Effector memory CD8-positive, alpha-beta T cell (primary cell): ENCODE data around the gene NKTR.
"Not testable (repeated sequence)": the region's sequence is repeated elsewhere in the genome, so short reads cannot be mapped to it uniquely, and the experiment has no call there.

ENCODE experiments used
- ATAC-seq: fragments of 150-1000 bp; cut with Tn5 transposase; replicated peaks from 2 replicates; pipeline ENCODE4 v1.10.0; 2021; ENCODE audit warnings: mild to moderate bottlenecking, moderate library complexity
- DNase-seq, 3 experiments: peaks; one replicate each; pipeline ENCODE4 v3.0.0; 2021
- H3K27ac Mint-ChIP-seq, 2 donors: one replicate each; pipeline ENCODE4 v1.8.0; 2022; ENCODE audit warnings: mild to moderate bottlenecking in 2 of 2, mixed read lengths in 2 of 2, moderate library complexity in 2 of 2
- H3K27me3 Mint-ChIP-seq, 2 donors: one replicate each; pipeline ENCODE4 v1.8.0; 2022; ENCODE audit warnings: mixed read lengths in 2 of 2
- H3K36me3 Mint-ChIP-seq: one replicate; pipeline ENCODE4 v1.8.0; 2022; ENCODE audit warnings: mild to moderate bottlenecking, moderate library complexity, mixed read lengths; ENCODE audit not compliant: insufficient read depth
- H3K4me1 Mint-ChIP-seq, 2 donors: one replicate each; pipeline ENCODE4 v1.8.0; 2022; ENCODE audit warnings: low read depth in 2 of 2, mixed read lengths in 2 of 2
- H3K4me3 Mint-ChIP-seq, 2 donors: one replicate each; pipeline ENCODE4 v1.8.0; 2022; ENCODE audit warnings: mild to moderate bottlenecking in 2 of 2, mixed read lengths in 2 of 2, moderate library complexity in 2 of 2
- H3K9me3 Mint-ChIP-seq, 2 donors: one replicate each; pipeline ENCODE4 v1.8.0; 2022; ENCODE audit warnings: mixed read lengths in 2 of 2

NKTR gene

GRCh38 chr3:42581709-42582473, 18.6 kb upstream of the NKTR start, which contains the start of gene SEC22C:
Gene SEC22C, minus strand, starts transcription at chr3:42581967. Its CDS starts 12,921 bp downstream, at chr3:42569046.
- H3K4me3 Mint-ChIP-seq: peak within 1 kb of the TSS; percentile 80 to 89
- peak within 1 kb of the TSS; percentile 95 to 96 for H3K27ac Mint-ChIP-seq
- H3K36me3 Mint-ChIP-seq: peaks cover 23% of the 10 kb centered on the region
- DNase-seq: peak; percentile 92 to 94 (median 92)
- peak; percentile 85 for ATAC-seq
- no peaks in the 10 kb centered on the region for H3K9me3 Mint-ChIP-seq
- no peaks in the 10 kb centered on the region for H3K27me3 Mint-ChIP-seq
- peaks cover 34 to 42% of the 10 kb centered on the region in 2 donors for H3K4me1 Mint-ChIP-seq

- Mint-ChIP-seq H3K27me3 (no peaks in the 10 kb centered on the region), H3K4me1 (peaks cover 34 to 36% of the 10 kb centered on the region in 2 donors), H3K9me3 (no peaks in the 10 kb centered on the region)
Observed at GRCh38 chr3:42582474-42583070, 17.9 kb upstream of the NKTR start.

GRCh38 chr3:42588625-42589024, 11.9 kb upstream of the NKTR start:
- Mint-ChIP-seq H3K4me3 (no peak overlapping the region), H3K36me3 (peaks cover 30% of the 10 kb centered on the region), H3K27ac (peak overlapping the region in 1 of 2 donors; percentile 26), H3K4me1 (peaks cover 14 to 19% of the 10 kb centered on the region in 2 donors), H3K27me3 (no peaks in the 10 kb centered on the region), H3K9me3 (no peaks in the 10 kb centered on the region)
- ATAC-seq (no peak), DNase-seq (no peak)

More at GRCh38 chr3:42582474-42583070, 17.9 kb upstream of the NKTR start:
- DNase-seq: no peak
- Mint-ChIP-seq H3K4me3 (peak overlapping the region; percentile 80 to 89), H3K27ac (peak overlapping the region; percentile 95 to 96), H3K36me3 (peaks cover 23% of the 10 kb centered on the region)
- no peak for ATAC-seq

- Mint-ChIP-seq H3K27ac (peak overlapping the region; percentile 93), H3K27me3 (no peaks in the 10 kb centered on the region), H3K9me3 (no peaks in the 10 kb centered on the region), H3K4me3 (peak overlapping the region; percentile 74 to 81), H3K4me1 (peaks cover 20 to 23% of the 10 kb centered on the region in 2 donors), H3K36me3 (peaks cover 40% of the 10 kb centered on the region)
- DNase-seq: no peak
- ATAC-seq: no peak
Observed at GRCh38 chr3:42589382-42590109, 10.9 kb upstream of the NKTR start.

- peaks cover 20 to 21% of the 10 kb centered on the region in 2 donors for H3K4me1 Mint-ChIP-seq
- peak; percentile 39 for ATAC-seq
- peak overlapping the region; percentile 74 to 81 for H3K4me3 Mint-ChIP-seq
- peak overlapping the region; percentile 93 for H3K27ac Mint-ChIP-seq
- no peak for DNase-seq
- peaks cover 44% of the 10 kb centered on the region for H3K36me3 Mint-ChIP-seq
- no peaks in the 10 kb centered on the region for H3K27me3 Mint-ChIP-seq
- H3K9me3 Mint-ChIP-seq: no peaks in the 10 kb centered on the region
Observed at GRCh38 chr3:42590989-42591756, 9.3 kb upstream of the NKTR start.

DNA sequence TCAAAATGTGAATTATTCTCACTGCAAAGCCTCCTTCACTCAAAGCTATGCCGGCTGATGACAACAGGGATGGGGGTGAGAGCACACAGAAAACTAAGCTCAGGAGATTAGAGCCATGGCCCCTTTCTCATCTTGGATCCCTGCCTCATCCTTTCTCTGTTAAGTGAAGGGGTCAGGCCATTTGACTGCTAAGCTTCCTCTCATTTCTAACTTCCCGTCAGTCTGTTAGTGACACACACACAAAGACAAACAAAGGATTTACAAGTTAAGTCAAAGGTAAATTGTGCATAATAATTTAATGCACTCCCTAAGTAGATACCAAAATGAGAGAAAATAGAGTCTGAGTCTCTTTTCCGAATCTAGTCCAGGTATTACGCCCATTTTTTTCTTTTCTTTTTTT, 8.7 kb upstream of the NKTR start:
- peaks cover 20 to 21% of the 10 kb centered on the region in 2 donors for H3K4me1 Mint-ChIP-seq
- peaks cover 48% of the 10 kb centered on the region for H3K36me3 Mint-ChIP-seq
- ATAC-seq: no peak
- H3K27me3 Mint-ChIP-seq: no peaks in the 10 kb centered on the region
- H3K4me3 Mint-ChIP-seq: peak overlapping the region; percentile 74 to 81
- H3K27ac Mint-ChIP-seq: peak overlapping the region; percentile 93
- no peaks in the 10 kb centered on the region for H3K9me3 Mint-ChIP-seq
- DNase-seq: no peak

- Mint-ChIP-seq H3K4me1 (peaks cover 21 to 22% of the 10 kb centered on the region in 2 donors), H3K27ac (no peak overlapping the region)
Observed at GRCh38 chr3:42593635-42594034, 6.9 kb upstream of the NKTR start.

GRCh38 chr3:42595682-42596081, 4.8 kb upstream of the NKTR start:
- Mint-ChIP-seq H3K36me3 (peaks cover 55% of the 10 kb centered on the region), H3K27me3 (no peaks in the 10 kb centered on the region), H3K4me1 (peaks cover 18 to 31% of the 10 kb centered on the region in 2 donors), H3K27ac (peak overlapping the region in 1 of 2 donors; percentile 75), H3K4me3 (no peak overlapping the region), H3K9me3 (peaks cover 0 to 2% of the 10 kb centered on the region in 2 donors)
- DNase-seq (no peak), ATAC-seq (no peak)

More at GRCh38 chr3:42593635-42594034, 6.9 kb upstream of the NKTR start:
- no peak for DNase-seq
- Mint-ChIP-seq H3K27me3 (no peaks in the 10 kb centered on the region), H3K4me3 (no peak overlapping the region), H3K36me3 (peaks cover 52% of the 10 kb centered on the region), H3K9me3 (peaks cover 0 to 2% of the 10 kb centered on the region in 2 donors)
- no peak for ATAC-seq

DNA sequence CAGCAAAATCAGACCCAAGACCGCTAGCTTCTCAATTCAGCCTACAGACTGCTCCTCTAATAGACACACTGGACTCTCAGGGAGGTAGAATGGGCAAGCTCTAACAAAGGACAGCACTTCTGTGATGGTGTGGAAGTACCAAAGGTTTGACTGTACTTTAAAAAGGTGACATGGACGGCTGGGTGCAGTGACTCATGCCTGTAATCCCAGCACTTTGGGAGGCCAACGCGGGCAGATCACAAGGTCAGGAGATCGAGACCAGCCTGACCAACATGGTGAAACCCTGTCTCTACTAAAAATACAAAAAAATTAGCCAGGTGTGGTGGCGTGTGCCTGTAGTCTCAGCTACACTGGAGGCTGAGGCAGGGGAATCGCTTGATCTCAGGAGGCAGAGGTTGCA, 3.4 kb upstream of the NKTR start:
- Mint-ChIP-seq H3K36me3 (peaks cover 50% of the 10 kb centered on the region), H3K4me1 (peaks cover 16 to 31% of the 10 kb centered on the region in 2 donors)
- H3K9me3 Mint-ChIP-seq, H3K4me3 Mint-ChIP-seq, H3K27ac Mint-ChIP-seq, DNase-seq, ATAC-seq, H3K27me3 Mint-ChIP-seq: not testable (repeated sequence)

DNA sequence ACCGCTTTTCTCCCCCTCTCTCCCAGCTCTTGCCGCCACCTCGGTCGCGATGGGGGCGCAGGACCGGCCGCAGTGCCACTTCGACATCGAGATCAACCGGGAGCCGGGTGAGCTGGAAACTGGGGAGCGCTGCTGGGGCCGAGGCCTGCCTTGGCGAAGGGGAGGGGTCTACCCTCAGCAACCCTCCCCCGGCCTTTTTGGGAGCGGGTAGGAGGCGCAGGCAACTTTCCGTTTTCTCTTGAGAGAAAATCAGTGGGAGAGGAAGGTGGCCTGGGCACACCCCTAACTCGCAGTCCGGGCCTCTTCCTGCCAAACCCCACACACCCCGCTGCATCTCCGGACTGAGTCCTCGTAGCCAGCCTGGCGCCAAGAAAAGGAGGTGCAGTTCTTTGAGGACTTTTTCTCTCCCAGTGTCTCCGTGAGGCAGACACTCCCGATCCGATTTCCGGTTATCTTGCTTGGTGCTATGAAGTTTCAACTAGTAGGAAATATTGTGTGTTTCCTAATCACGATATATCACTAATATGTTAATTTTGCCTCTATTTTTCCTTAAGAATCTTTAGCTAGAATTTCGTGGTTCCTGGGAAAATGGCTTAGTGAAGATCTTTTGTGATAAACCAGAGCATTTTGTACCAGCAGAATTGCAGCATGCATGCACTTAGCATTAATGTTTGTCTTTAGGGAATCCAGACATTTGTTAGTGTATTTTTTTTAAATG, 631 bp downstream of the NKTR start:
- Mint-ChIP-seq H3K4me1 (peaks cover 19 to 43% of the 10 kb centered on the region in 2 donors), H3K4me3 (peak overlapping the region; percentile 93 to 94), H3K27me3 (no peaks in the 10 kb centered on the region), H3K9me3 (peaks cover 0 to 2% of the 10 kb centered on the region in 2 donors), H3K27ac (peak overlapping the region; percentile 94 to 96), H3K36me3 (peaks cover 54% of the 10 kb centered on the region)
- ATAC-seq (peak; percentile 13), DNase-seq (peak in 2 of 3 experiments; percentile 29 to 35)

GRCh38 chr3:42601896-42602581, 1.6 kb downstream of the NKTR start:
- H3K27me3 Mint-ChIP-seq: no peaks in the 10 kb centered on the region
- DNase-seq: no peak
- H3K36me3 Mint-ChIP-seq: peaks cover 55% of the 10 kb centered on the region

GRCh38 chr3:42602961-42603360, 2.5 kb downstream of the NKTR start:
- H3K27ac Mint-ChIP-seq: peak overlapping the region in 1 of 2 donors; percentile 94
- no peaks in the 10 kb centered on the region for H3K27me3 Mint-ChIP-seq
- H3K4me1 Mint-ChIP-seq: peaks cover 22 to 54% of the 10 kb centered on the region in 2 donors
- no peak for ATAC-seq
- H3K4me3 Mint-ChIP-seq: peak overlapping the region in 1 of 2 donors; percentile 29
- peaks cover 55% of the 10 kb centered on the region for H3K36me3 Mint-ChIP-seq
- peaks cover 0 to 2% of the 10 kb centered on the region in 2 donors for H3K9me3 Mint-ChIP-seq
- no peak for DNase-seq

More at GRCh38 chr3:42601896-42602581, 1.6 kb downstream of the NKTR start:
- no peak for ATAC-seq
- Mint-ChIP-seq H3K27ac (peak overlapping the region in 1 of 2 donors; percentile 94), H3K4me3 (peak overlapping the region; percentile 93 to 94), H3K4me1 (peaks cover 21 to 48% of the 10 kb centered on the region in 2 donors), H3K9me3 (peaks cover 0 to 2% of the 10 kb centered on the region in 2 donors)
